A673 (cell line): ENCODE data around the gene THADA.

Source experiments
- EZH2 ChIP-seq: fragments of 200-600 bp; sonication (generic); IDR thresholded peaks from 2 replicates; pipeline ENCODE4 v1.6.1; 2017; ENCODE audit warnings: borderline replicate concordance, low read depth, mild to moderate bottlenecking, mixed read lengths, antibody characterized with exemption, low read length; ENCODE audit not compliant: poor library complexity, severe bottlenecking
- TF ChIP-seq, protein P1 (sequence below): fragments of 300-800, 200-600 bp; sonication (generic); conservative IDR thresholded peaks from 2 replicates; pipeline ENCODE4 v1.5.1; 2017; ENCODE audit warnings: low read depth, mild to moderate bottlenecking, antibody characterized with exemption, low read length, moderate library complexity, mixed read lengths

DNA sequence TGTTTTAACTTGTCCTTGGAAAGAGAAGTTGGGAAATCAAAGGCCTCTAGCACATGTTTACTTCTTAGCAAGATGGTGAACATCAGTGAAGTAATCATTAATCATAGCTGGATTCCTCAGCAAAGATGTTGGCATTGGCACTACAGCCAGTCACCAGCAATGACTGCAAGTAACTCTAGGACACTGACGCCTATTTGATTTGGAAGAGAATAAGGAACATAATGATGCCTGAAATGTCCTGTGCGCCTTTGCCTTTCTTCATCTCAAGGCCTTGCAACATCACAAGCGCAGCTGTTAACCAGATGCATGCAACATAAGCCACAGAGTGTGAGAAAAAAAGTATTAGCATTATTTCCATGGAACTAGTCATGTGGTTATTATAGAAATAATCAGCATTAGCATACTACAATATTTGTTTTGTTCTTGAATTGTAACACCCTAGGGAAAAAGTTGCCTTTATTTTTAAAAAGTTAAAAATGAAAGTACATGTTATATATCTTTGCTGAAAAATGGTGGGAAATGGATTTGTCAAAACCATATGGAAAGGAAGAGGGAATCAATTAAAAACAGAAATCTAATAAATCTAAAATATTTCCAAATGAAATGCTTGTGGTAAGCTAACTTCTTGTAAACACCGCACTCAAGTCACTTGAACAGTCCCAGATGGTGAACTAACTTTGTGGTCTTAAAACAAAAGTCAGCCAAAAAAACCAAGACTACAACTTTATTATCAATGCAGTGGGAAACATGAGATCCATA lies 55.6 kb downstream of the THADA start:
- TF ChIP-seq, protein P1, sequence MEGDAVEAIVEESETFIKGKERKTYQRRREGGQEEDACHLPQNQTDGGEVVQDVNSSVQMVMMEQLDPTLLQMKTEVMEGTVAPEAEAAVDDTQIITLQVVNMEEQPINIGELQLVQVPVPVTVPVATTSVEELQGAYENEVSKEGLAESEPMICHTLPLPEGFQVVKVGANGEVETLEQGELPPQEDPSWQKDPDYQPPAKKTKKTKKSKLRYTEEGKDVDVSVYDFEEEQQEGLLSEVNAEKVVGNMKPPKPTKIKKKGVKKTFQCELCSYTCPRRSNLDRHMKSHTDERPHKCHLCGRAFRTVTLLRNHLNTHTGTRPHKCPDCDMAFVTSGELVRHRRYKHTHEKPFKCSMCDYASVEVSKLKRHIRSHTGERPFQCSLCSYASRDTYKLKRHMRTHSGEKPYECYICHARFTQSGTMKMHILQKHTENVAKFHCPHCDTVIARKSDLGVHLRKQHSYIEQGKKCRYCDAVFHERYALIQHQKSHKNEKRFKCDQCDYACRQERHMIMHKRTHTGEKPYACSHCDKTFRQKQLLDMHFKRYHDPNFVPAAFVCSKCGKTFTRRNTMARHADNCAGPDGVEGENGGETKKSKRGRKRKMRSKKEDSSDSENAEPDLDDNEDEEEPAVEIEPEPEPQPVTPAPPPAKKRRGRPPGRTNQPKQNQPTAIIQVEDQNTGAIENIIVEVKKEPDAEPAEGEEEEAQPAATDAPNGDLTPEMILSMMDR, result no peak
- TF ChIP-seq EZH2, result no peak
